SKM-1 treated with dmso at 0.1 percent for 144 hours (cell line): ENCODE measurements around the gene INHBA.

Source experiments
- DNase-seq: peaks from one replicate; lab custom pipeline; 2025; ENCODE audit not compliant: unreplicated experiment; lab: John Stamatoyannopoulos, UW

INHBA gene

DNA sequence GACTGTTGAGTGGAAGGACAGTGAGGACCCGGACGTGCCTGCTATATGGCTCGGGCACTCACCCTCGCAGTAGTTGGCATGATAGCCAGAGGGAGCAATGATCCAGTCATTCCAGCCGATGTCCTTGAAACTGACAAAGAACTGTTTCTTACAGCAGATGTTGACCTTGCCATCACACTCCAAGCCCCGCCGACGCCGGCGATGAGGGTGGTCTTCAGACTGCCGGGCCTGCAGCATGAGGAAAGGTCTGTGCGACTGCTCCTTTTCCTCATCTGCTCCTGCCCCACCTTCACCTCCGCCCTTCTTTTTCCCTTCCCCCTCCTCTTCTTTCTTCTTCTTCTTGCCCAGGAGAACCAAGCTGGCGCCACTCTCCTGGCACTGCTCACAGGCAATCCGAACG is 13.1 kb downstream of the INHBA start:
- DNase-seq: no peak

GRCh38 chr7:41688906-41689305 is 14.0 kb downstream of the INHBA start:
- DNase-seq: no peak

DNA sequence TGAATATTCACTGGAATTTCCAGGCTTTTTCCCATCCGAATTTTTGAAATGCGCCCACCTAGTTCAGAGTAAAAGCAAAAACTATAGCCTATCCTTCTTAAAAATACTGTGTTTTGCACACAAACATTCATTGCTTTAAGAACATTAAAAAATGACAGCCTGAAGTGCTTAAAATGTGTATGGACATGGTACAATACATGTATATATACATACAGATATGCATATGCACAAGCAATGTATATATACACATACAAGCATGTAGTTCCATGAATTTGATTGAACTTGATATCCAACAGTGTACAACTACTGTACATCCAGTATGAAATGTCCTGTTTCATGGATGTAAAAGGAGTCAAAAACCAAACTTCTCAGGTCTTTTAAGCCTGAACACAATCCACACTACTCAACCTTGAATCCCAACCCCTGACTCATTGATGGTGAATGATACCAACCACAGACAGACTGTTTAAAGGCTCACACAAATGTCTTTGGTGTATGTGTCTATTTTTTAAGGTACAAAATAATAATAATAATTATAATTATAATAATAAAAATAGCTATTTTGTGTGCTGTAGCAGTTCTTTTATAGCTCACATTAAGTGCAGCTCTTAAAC is 14.8 kb downstream of the INHBA start:
- no peak for DNase-seq

GRCh38 chr7:41685684-41686083 is 17.2 kb downstream of the INHBA start:
- no peak for DNase-seq

GRCh38 chr7:41682422-41682821 is 20.5 kb downstream of the INHBA start:
- no peak for DNase-seq

GRCh38 chr7:41679566-41679965 is 23.3 kb downstream of the INHBA start:
- DNase-seq: no peak

GRCh38 chr7:41674505-41675023 is 28.3 kb downstream of the INHBA start:
- no peak for DNase-seq

- DNase-seq: no peak
Measured at GRCh38 chr7:41661596-41661995, 41.3 kb downstream of the INHBA start.

- DNase-seq: no peak
Measured at GRCh38 chr7:41659539-41659938, 43.4 kb downstream of the INHBA start.

DNA sequence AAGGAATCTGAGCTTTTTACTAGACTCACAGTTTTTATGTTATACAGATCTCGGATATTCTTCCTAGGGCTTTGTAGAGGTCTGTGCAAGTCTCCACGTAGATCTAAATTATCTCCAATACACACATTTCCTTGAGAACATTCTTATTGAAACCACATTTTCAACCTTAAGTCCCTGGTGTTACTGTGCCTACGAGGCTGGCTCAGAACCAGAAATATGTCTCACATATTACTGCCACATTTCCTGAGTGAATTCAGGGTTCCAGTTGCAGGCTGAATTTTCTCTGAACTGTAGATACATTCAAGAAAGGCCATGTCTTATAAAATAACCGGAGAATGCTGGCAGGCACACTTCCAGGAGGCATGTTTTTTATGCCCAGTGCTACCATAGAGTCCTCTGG is 46.5 kb downstream of the INHBA start:
- DNase-seq: no peak

GRCh38 chr7:41655426-41655825 is 47.5 kb downstream of the INHBA start:
- no peak for DNase-seq

GRCh38 chr7:41652267-41652666 is 50.6 kb downstream of the INHBA start:
- no peak for DNase-seq

DNA sequence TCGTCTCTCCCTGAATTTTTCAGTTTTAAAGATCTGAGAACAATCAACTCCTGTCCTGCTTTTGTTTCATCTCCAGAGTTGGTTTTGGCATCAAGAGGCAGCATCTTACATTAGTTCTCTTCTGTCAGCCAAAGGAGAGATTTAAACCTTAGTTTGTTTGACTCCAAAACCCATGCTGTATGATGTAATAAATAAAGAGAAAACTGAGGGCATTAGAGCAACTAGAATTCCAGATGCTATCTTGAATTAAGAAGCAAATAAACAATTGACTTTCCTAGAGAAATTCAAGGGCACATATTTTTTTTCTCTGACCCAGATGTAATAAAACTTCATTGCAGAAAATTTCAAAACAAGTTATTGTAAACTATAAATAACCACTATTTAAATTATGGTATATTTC is 54.4 kb downstream of the INHBA start:
- DNase-seq: no peak

- DNase-seq: no peak
Measured at GRCh38 chr7:41643616-41644015, 59.3 kb downstream of the INHBA start.

- no peak for DNase-seq
Measured at GRCh38 chr7:41641665-41642014, 61.2 kb downstream of the INHBA start.

DNA sequence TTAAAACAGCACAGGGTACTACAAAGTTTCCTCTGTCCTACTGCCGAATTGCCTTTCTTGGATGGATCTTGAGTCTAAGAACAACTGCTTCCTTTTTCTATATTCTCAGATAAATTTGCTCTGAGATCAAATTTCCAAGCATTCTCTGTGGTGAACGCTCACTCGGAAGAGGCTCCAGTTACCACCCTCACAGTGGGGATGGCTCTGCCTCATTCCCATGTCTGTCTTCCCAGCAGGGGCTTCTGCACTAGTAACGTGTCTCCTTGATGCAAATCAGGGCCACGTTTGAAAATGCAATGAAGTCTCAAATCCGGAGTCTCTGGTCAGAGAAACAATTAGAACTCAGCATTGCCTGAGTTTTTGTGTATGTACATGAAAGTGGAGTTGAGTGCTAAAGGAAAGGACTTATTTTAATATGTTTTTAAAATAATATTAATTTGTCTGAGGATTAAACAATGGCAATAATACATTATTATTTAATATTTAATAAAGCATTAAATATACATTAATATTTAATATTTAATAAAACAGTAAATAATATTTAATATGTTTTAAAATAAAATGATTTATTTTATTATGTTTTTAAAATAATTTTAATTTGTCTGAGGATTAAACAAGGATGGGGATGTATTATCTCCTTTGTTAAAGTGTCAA is 61.8 kb downstream of the INHBA start:
- no peak for DNase-seq

- no peak for DNase-seq
Measured at GRCh38 chr7:41640487-41640886, 62.4 kb downstream of the INHBA start.

DNA sequence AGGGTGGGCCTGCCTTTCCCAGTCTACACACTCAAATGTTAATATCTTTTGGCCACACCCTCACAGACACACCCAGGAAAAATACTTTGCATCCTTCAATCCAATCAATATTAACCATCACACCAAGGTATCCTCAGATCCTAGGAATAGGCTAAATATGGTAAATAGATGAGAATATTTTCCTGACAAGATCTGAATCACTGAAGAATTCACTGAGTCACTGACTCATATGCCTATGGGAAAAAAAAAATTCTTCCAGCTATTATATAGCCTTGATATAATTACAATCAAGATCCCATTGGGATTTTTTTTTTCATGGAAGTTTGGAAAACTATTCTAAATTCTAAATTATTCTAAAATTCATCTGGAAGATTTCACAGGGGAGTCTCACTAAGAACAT is 65.8 kb downstream of the INHBA start:
- DNase-seq: no peak
